Peyer's patch (tissue), 4 donors: ENCODE results near the gene GPR89B.
"Not testable (repeated sequence)": the region's sequence is repeated elsewhere in the genome, so short reads cannot be mapped to it uniquely, and the experiment has no call there.

Experiments
- POLR2A ChIP-seq, 2 donors: fragments of 450-650 bp; IDR thresholded peaks; one replicate each; pipeline ENCODE4 v1.5.1; 2017; ENCODE audit warnings: antibody characterized with exemption in 2 of 2, mild to moderate bottlenecking in 2 of 2, moderate library complexity in 2 of 2
- TF ChIP-seq, protein P1 (sequence below), 6 experiments: fragments of 450-650 bp in 4 of 6; fragments of 200-600 bp in 2 of 6; sonication (generic) in 1 of 6; IDR thresholded peaks; one replicate each; pipeline ENCODE4 v1.5.1; 2017 to 2019; ENCODE audit warnings: antibody characterized with exemption in 6 of 6, mild to moderate bottlenecking in 3 of 6, moderate library complexity in 1 of 6

DNA sequence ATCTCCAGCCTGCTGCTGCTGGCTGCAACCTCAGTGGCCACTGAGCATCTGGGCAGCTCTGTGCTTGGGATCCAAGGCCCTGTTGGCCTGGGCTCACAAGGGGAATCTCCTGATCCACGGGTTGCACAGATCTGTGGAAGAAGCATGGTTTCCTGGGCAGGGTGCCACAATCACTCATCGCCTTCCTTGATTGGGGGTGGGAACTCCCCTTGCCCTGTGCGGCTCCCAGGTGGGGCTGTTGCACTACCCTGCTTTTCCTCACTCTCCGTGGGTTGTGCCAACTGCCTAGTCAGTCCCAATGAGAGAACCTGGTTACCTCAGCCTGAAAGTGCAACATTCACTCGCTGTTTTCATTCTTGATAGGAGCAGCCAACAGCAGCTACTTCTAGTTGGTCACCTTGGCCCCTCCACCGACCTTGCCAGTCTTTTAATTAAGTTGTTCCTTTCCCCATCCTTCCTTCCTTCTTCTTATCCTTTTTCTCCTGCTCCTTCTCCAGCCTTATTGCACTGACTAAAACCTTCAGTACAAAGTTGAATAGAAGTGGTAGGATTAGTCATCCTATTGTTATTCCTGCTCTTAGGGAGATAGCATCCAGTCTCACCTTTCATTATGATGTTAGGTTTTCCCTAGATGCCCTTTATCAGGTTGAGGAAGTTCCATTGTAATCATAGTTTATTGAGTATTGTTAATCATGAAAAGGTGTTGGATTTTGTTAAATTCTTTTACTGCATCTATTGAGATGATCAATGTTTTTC lies 50.9 kb downstream of the GPR89B start:
- TF ChIP-seq, protein P1, sequence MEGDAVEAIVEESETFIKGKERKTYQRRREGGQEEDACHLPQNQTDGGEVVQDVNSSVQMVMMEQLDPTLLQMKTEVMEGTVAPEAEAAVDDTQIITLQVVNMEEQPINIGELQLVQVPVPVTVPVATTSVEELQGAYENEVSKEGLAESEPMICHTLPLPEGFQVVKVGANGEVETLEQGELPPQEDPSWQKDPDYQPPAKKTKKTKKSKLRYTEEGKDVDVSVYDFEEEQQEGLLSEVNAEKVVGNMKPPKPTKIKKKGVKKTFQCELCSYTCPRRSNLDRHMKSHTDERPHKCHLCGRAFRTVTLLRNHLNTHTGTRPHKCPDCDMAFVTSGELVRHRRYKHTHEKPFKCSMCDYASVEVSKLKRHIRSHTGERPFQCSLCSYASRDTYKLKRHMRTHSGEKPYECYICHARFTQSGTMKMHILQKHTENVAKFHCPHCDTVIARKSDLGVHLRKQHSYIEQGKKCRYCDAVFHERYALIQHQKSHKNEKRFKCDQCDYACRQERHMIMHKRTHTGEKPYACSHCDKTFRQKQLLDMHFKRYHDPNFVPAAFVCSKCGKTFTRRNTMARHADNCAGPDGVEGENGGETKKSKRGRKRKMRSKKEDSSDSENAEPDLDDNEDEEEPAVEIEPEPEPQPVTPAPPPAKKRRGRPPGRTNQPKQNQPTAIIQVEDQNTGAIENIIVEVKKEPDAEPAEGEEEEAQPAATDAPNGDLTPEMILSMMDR (IDR thresholded peaks at IDR 0.05) = not testable (repeated sequence)
- TF ChIP-seq POLR2A (IDR thresholded peaks at IDR 0.05) = not testable (repeated sequence)
